ENCODE data around the gene SMIM13. TPM values are rescaled to one million over a fixed set of nuclear protein-coding genes. Genes with fewer than 3 reads are reported as not detected.

Gene SMIM13
- polyA plus RNA-seq, 2 of the 4 experiments (the other 2 are of a cell fraction) = 12.7 to 12.8 TPM

DNA sequence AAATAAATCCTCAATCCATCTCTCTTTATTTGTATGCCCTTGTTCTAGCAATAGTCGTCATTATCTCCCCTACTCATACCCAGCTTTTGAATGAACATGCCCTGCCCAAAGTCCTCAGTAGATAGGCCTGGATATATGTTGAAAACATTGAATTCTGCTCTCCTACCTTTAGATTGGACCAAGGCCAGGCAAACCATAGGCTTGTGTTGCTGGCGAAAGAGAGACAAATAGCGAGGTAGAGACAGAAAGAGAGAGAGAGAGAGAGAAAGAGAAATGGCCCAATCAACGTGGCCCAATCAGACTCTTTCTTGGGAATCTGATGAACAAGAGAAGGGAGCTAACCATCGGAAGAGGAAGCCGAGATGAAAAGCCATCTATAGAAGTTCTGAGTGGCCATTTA, 93.7 kb downstream of the SMIM13 start:
- ChIA-PET POLR2A (interaction anchor here (0.8 to 1.2 kb wide), 2 partner anchors 32 to 43 kb away, joined by 3 to 5 read pairs; no protein-coding TSS in a partner anchor), CTCF (interaction anchor here (1.1 to 4.1 kb wide), 4 partner anchors 15 to 309 kb away, joined by 3 to 16 read pairs (median 8); no protein-coding TSS in a partner anchor)
- Histone ChIP-seq H3K4me1 (peaks cover 52% of the 10 kb centered on the region), H3K4me3 (peak overlapping the region; percentile 36), H3K4me2 (peak overlapping the region; percentile 74), H3K9me3 (no peaks in the 10 kb centered on the region), H3K27ac (peak overlapping the region; percentile 94 to 98)
- ATAC-seq = no peak
- 68% methylated on average over 6 of the region's 6 CpGs for WGBS (ENCODE audit: missing lambda C conversion rate)
- DNase-seq (ENCODE audit: low read depth in 1 of 2, low spot score in 1 of 2) = no peak
- no peak for FAIRE-seq
- TF ChIP-seq RFX5 (IDR thresholded peaks at IDR 0.05) (no peak), BHLHE40 (IDR thresholded peaks at IDR 0.05; ENCODE audit: low read depth, low read length) (no peak), MYC (IDR thresholded peaks at IDR 0.05; ENCODE audit: borderline replicate concordance, low read length) (no peak), HOXB5 (CRISPR knock-in tag; IDR thresholded peaks at IDR 0.05) (0 out of 2 replicates have a peak, but pooled peaks have one; percentile 8), HDAC2 (IDR thresholded peaks at IDR 0.05) (no peak)

Small RNA genes within 50 kb of the gene (small RNA-seq; reads per million reads assigned to genes)
- gene AL136139.1 = 0 reads per million in 6 experiments

Other genes starting within 250 kb of the SMIM13 start
- gene GCM2, start 211.8 kb upstream of the SMIM13 start, polyA plus RNA-seq (2011; rRNA removed) = 0.03 TPM in 1 of 2 replicates, not detected in the other
- gene GCM2, start 211.8 kb upstream of the SMIM13 start, polyA plus RNA-seq (2017; fragmentation: RNase III; extraction: RNeasy Plus Mini Kit Qiagen cat#74134 plus additional on column Dnase treatment) = not detected in 3 replicates
- 11.3 and 13.5 TPM in 2 replicates for gene SYCP2L, start 206.8 kb upstream of the SMIM13 start, polyA plus RNA-seq (2011; rRNA removed)
- gene SYCP2L, start 206.8 kb upstream of the SMIM13 start, polyA plus RNA-seq (2017; fragmentation: RNase III; extraction: RNeasy Plus Mini Kit Qiagen cat#74134 plus additional on column Dnase treatment) = 2.2 to 2.6 TPM (median 2.4 TPM) in 3 replicates
- 12.1 and 15.5 TPM in 2 replicates for gene ELOVL2, start 49.5 kb upstream of the SMIM13 start, polyA plus RNA-seq (2011; rRNA removed)
- gene ELOVL2, start 49.5 kb upstream of the SMIM13 start, polyA plus RNA-seq (2017; fragmentation: RNase III; extraction: RNeasy Plus Mini Kit Qiagen cat#74134 plus additional on column Dnase treatment) = 10.6 to 12.4 TPM (median 11.4 TPM) in 3 replicates
- not detected in 2 replicates for gene ERVFRD-1, start 17.9 kb downstream of the SMIM13 start, polyA plus RNA-seq (2011; rRNA removed)
- not detected in 3 replicates for gene ERVFRD-1, start 17.9 kb downstream of the SMIM13 start, polyA plus RNA-seq (2017; fragmentation: RNase III; extraction: RNeasy Plus Mini Kit Qiagen cat#74134 plus additional on column Dnase treatment)
- gene NEDD9, start 138.8 kb downstream of the SMIM13 start, polyA plus RNA-seq (2011; rRNA removed) = 79.6 and 82.5 TPM in 2 replicates
- 43.6 to 47.9 TPM (median 46.7 TPM) in 3 replicates for gene NEDD9, start 138.8 kb downstream of the SMIM13 start, polyA plus RNA-seq (2017; fragmentation: RNase III; extraction: RNeasy Plus Mini Kit Qiagen cat#74134 plus additional on column Dnase treatment)

Data from A549 (cell line).